Endothelial cell (in vitro differentiated cells): Measurements from ENCODE around the gene CACUL1. TPM values are rescaled to one million over a fixed set of nuclear protein-coding genes. Genes with fewer than 3 reads are reported as not detected.

Experiments
- DNase-seq: peaks from one replicate; pipeline ENCODE4 v3.0.0; 2021; ENCODE audit warnings: low spot score
- H3K27ac Mint-ChIP-seq: one replicate; pipeline ENCODE4 v1.8.0; 2021; ENCODE audit warnings: mixed read lengths, inconsistent platforms; ENCODE audit not compliant: unreplicated experiment
- H3K27me3 Mint-ChIP-seq: one replicate; pipeline ENCODE4 v1.8.0; 2021; ENCODE audit warnings: mild to moderate bottlenecking, moderate library complexity, mixed read lengths, inconsistent platforms; ENCODE audit not compliant: unreplicated experiment
- H3K36me3 Mint-ChIP-seq: one replicate; pipeline ENCODE4 v1.8.0; 2021; ENCODE audit warnings: mild to moderate bottlenecking, low read depth, mixed read lengths, inconsistent platforms; ENCODE audit not compliant: unreplicated experiment
- H3K4me1 Mint-ChIP-seq: one replicate; pipeline ENCODE4 v1.8.0; 2021; ENCODE audit warnings: mild to moderate bottlenecking, mixed read lengths, inconsistent platforms; ENCODE audit not compliant: unreplicated experiment
- H3K4me3 Mint-ChIP-seq: one replicate; pipeline ENCODE4 v1.8.0; 2021; ENCODE audit warnings: mild to moderate bottlenecking, mixed read lengths, inconsistent platforms; ENCODE audit not compliant: unreplicated experiment
- H3K9me3 Mint-ChIP-seq: one replicate; pipeline ENCODE4 v1.8.0; 2021; ENCODE audit warnings: mixed read lengths, inconsistent platforms; ENCODE audit not compliant: unreplicated experiment
- CTCF ChIP-seq: fragments of 200-600 bp; sonication (generic); IDR thresholded peaks from one replicate; pipeline ENCODE4 v1.5.0; 2021; ENCODE audit warnings: antibody characterized with exemption; ENCODE audit not compliant: unreplicated experiment
- total RNA-seq: library from RNA; stranded (reverse); fragmentation: NEBNext Ultra II Directional; extraction: Animal tissue kit (Norgen Biotek cat#: 25700); gene quantifications from one replicate; pipeline ENCODE4 v1.2.1, GENCODE V29; 2021; ENCODE audit not compliant: unreplicated experiment

Gene CACUL1
- total RNA-seq, 1 donor from 2014 or later, result 59.0 TPM

DNA sequence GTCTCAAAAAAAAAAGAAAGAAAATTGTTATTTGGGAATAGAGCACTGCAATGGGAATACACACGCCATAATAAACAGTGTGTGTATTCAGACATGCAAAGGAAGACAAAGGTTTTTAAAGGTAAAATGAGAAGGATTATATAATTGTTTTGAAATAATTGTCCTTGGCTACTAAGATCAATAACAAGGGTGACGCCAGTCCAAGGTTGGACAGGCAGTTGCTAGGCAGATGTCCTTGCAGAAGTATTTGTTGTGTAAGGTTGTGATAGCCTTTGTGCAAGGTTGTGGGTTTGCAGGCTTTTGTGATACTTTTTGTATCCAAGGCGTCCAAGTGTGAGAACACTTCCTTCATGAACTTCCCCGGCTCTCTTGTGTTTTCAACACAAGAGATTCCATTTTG is 87.0 kb downstream of the CACUL1 start:
- Mint-ChIP-seq H3K4me1 (no peaks in the 10 kb centered on the region), H3K27me3 (peaks cover 3% of the 10 kb centered on the region), H3K4me3 (no peak overlapping the region), H3K36me3 (peaks cover 2% of the 10 kb centered on the region), H3K9me3 (no peaks in the 10 kb centered on the region), H3K27ac (no peak overlapping the region)
- TF ChIP-seq CTCF, result no peak
- no peak for DNase-seq

GRCh38 chr10:118666350-118666749 is 88.4 kb downstream of the CACUL1 start:
- peaks cover 2% of the 10 kb centered on the region for H3K36me3 Mint-ChIP-seq
- no peak for TF ChIP-seq CTCF
- no peak overlapping the region for H3K4me3 Mint-ChIP-seq
- no peaks in the 10 kb centered on the region for H3K9me3 Mint-ChIP-seq
- peaks cover 3% of the 10 kb centered on the region for H3K27me3 Mint-ChIP-seq
- DNase-seq, result no peak
- no peaks in the 10 kb centered on the region for H3K4me1 Mint-ChIP-seq
- H3K27ac Mint-ChIP-seq, result no peak overlapping the region

DNA sequence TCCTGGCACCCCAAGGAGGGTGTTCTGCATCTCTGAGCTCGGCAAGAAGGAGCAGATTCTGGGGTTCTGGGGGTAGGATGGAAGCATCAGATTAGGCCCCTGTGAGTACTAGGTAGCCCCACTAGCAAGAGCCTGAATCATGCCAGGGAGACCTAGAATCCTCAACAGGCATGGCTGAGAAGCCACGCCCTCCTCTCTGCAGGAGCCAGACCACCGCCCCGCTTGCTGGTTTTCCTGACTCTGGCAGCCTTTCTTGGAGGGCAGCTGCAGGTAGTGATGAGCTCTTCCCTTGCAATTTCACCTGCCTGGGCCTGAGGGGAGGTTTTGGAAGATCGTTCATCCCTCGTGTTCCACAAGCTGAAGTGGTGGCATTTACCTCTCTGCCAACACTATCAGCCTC is 90.4 kb downstream of the CACUL1 start:
- no peaks in the 10 kb centered on the region for H3K4me1 Mint-ChIP-seq
- H3K27ac Mint-ChIP-seq, result no peak overlapping the region
- H3K36me3 Mint-ChIP-seq, result peaks cover 2% of the 10 kb centered on the region
- no peak for TF ChIP-seq CTCF
- H3K27me3 Mint-ChIP-seq, result peaks cover 3% of the 10 kb centered on the region
- H3K4me3 Mint-ChIP-seq, result no peak overlapping the region
- DNase-seq, result no peak
- no peaks in the 10 kb centered on the region for H3K9me3 Mint-ChIP-seq

DNA sequence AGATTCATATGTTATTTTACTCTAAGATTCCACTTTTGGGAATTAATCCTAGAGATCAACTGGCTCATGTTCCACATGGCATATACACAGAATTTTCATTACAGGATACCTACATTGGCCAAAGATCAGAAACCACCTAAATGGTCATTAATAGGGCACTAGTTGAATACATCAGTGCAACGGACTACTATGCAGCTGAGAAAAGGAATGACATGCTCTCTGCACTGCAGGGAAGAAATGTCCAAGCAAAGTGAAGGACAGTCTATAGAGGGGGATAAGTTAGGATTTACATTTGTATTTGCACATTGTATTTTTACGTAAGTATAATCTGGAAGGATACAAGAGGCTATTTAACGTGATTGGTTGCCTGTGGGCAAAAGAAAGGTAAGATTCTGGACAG is 91.6 kb downstream of the CACUL1 start:
- DNase-seq, result no peak
- Mint-ChIP-seq H3K4me1 (peaks cover 2% of the 10 kb centered on the region), H3K27ac (no peak overlapping the region), H3K9me3 (no peaks in the 10 kb centered on the region), H3K36me3 (peaks cover 2% of the 10 kb centered on the region), H3K27me3 (peaks cover 3% of the 10 kb centered on the region), H3K4me3 (no peak overlapping the region)
- no peak for TF ChIP-seq CTCF

DNA sequence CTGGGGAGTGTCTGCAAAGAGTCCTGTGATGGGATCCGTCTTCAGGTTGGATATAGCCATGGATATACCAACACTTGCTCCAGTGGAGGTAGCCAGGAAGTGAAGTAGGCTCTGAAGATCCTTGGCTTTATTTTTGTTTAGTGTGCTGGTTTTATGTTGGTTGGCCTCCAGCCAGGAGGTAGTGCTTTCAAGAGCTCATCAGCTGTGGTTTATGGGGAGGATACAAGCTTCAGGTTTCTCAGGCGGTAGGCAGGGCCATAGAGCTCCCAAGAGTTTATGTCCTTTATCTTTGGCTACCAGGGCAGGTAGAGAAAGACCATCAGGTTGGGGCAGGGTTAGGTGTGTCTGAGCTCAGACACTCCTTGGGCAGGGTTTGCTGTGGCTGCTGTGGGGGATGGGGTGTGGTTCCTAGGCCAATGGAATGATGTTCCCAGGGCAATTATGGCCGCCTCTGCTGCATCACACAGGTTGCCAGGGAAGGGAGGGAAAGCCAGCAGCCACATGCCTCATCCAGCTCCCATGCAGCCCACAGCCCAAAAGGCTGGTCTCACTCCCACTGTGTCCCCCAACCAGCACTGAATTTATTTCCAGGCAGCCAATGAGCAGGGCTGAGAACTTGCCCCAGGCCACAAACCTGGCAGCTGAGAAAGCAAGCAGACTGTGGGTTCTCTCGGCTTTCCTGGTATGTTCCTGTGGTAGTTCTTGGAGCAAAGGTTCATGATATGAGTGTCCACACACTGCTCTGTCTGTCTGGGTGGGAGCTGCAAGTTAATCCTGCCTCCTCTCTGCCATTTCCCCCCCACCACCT is 92.3 kb downstream of the CACUL1 start:
- Mint-ChIP-seq H3K36me3 (peaks cover 2% of the 10 kb centered on the region), H3K27ac (no peak overlapping the region), H3K9me3 (no peaks in the 10 kb centered on the region), H3K4me1 (peaks cover 6% of the 10 kb centered on the region), H3K4me3 (no peak overlapping the region), H3K27me3 (peaks cover 3% of the 10 kb centered on the region)
- DNase-seq, result no peak
- TF ChIP-seq CTCF, result no peak
